ENCODE measurements around the gene RBM23. TPM values are rescaled to one million over a fixed set of nuclear protein-coding genes. Genes with fewer than 3 reads are reported as not detected.

The RBM23 gene
- polyA plus RNA-seq, 2 of the 4 experiments (the other 2 are of a cell fraction): 65.8 to 68.0 TPM

DNA sequence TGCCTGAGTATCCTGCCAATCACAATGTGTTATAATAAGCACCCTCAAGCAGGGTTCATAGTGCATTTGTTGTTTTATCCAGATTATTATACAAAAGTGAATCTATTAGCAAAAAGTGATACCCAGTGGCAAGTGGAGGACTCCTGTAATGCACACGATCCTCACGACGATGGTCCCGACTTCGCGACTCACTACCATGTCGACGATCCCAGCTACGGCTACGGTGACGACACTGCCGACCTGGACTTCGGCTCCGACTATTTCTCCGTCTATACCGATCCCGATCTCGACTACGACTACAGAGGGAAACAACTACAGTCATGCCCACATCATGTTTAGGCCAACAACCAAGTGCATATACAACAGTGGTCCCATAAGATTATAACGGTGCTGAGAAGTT is 12.9 kb downstream of the RBM23 start:
- ChIA-PET CTCF (interaction anchor here (1.0 to 1.4 kb wide), 2 partner anchors 9 to 83 kb away, joined by 4 to 5 read pairs; no protein-coding TSS in a partner anchor), POLR2A (no interaction called here)
- FAIRE-seq: no peak
- ATAC-seq: no peak
- H3K27ac ChIP-seq: no peak overlapping the region
- H3K4me2 ChIP-seq: no peak overlapping the region
- TF ChIP-seq SREBF2 (IDR thresholded peaks at IDR 0.05) (no peak), RNF2 (IDR thresholded peaks at IDR 0.05; ENCODE audit: borderline replicate concordance, low read depth) (no peak)
- DNase-seq (ENCODE audit: low read depth in 1 of 2, low spot score in 1 of 2): no peak
- no peak overlapping the region for H3K4me3 ChIP-seq
- H3K9me3 ChIP-seq: no peaks in the 10 kb centered on the region
- WGBS (ENCODE audit: missing lambda C conversion rate): 94% methylated on average over 20 of the region's 20 CpGs
- H3K4me1 ChIP-seq: no peaks in the 10 kb centered on the region

- POLR2A ChIA-PET: interaction anchor here (0.6 to 1.1 kb wide), 2 partner anchors 13 to 193 kb away, joined by 3 to 6 read pairs; partner anchors contain the start of gene RBM23
- TF ChIP-seq CBX2 (IDR thresholded peaks at IDR 0.05; ENCODE audit: borderline replicate concordance, low read depth): no peak
- TF ChIP-seq RNF2 (IDR thresholded peaks at IDR 0.05; ENCODE audit: borderline replicate concordance, low read depth): no peak
- TF ChIP-seq CEBPB (IDR thresholded peaks at IDR 0.05): no peak
- no peak for TF ChIP-seq EHMT2 (IDR thresholded peaks at IDR 0.05; ENCODE audit: low read depth)
- TF ChIP-seq ATOH8 (CRISPR knock-in tag; IDR thresholded peaks at IDR 0.05; ENCODE audit: low read depth): no peak
- Histone ChIP-seq H3K4me1 (no peaks in the 10 kb centered on the region), H3K4me3 (no peak overlapping the region), H3K27ac (no peak overlapping the region), H3K4me2 (no peak overlapping the region), H3K9me3 (no peaks in the 10 kb centered on the region)
- WGBS (ENCODE audit: missing lambda C conversion rate): 95% methylated on average over 4 of the region's 4 CpGs
- no peak for DNase-seq (ENCODE audit: low read depth in 1 of 2, low spot score in 1 of 2)
- FAIRE-seq: no peak
- CTCF ChIA-PET: interaction anchor here (1.0 to 1.4 kb wide), 4 partner anchors 10 to 83 kb away, joined by 3 to 5 read pairs (median 4); no protein-coding TSS in a partner anchor
- no peak for ATAC-seq
Observed at GRCh38 chr14:22905627-22906026, 13.3 kb downstream of the RBM23 start.

DNA sequence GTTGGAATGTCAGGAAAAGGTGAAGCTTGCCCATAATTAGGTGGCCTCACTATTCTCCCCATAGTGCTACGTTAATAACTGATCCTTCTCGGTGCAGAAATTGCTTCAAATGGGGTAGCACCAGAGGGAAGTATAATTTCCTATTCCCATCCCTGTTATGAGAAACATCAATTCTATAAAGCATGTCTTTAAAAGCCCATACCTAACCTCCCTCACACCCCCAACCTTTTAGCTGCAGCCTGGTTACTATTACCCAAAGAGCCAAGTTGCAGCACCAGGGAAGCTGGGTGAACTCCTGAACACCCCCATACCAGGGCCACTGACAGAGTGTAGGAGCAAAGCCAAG is 15.2 kb downstream of the RBM23 start:
- no peak for DNase-seq (ENCODE audit: low read depth in 1 of 2, low spot score in 1 of 2)
- no peaks in the 10 kb centered on the region for H3K9me3 ChIP-seq
- H3K4me1 ChIP-seq: peaks cover 8% of the 10 kb centered on the region
- POLR2A ChIA-PET: interaction anchor here (0.6 to 0.8 kb wide), 2 partner anchors 16 to 32 kb away, joined by 3 read pairs; partner anchors contain the start of gene LRP10
- no peak overlapping the region for H3K4me2 ChIP-seq
- no peak overlapping the region for H3K4me3 ChIP-seq
- no peak overlapping the region for H3K27ac ChIP-seq
- 91% methylated on average over 2 of the region's 2 CpGs for WGBS (ENCODE audit: missing lambda C conversion rate)
- TF ChIP-seq TP53 (CRISPR knock-in tag; IDR thresholded peaks at IDR 0.05) (no peak), USF2 (IDR thresholded peaks at IDR 0.05) (no peak), HOXA7 (CRISPR knock-in tag; IDR thresholded peaks at IDR 0.05) (no peak), JUNB (IDR thresholded peaks at IDR 0.05) (no peak), POLR2AphosphoS2 (conservative IDR thresholded peaks at IDR 0.05; ENCODE audit: low read length) (no peak), MAFK (IDR thresholded peaks at IDR 0.05; ENCODE audit: partially characterized antibody) (no peak), JUN (IDR thresholded peaks at IDR 0.05) (no peak), PHF8 (IDR thresholded peaks at IDR 0.05; ENCODE audit: borderline replicate concordance, low read depth) (no peak), SREBF2 (IDR thresholded peaks at IDR 0.05) (no peak), POLR2A (IDR thresholded peaks at IDR 0.05; ENCODE audit: low read length) (no peak), CTCF (IDR thresholded peaks at IDR 0.05) (no peak), RAD21 (conservative IDR thresholded peaks at IDR 0.05 in 1 of 2, IDR thresholded peaks at IDR 0.05 in 1 of 2) (no peak), FOSL2 (IDR thresholded peaks at IDR 0.05) (no peak), FOSL2 (CRISPR knock-in tag; IDR thresholded peaks at IDR 0.05) (no peak), FOSB (CRISPR knock-in tag; IDR thresholded peaks at IDR 0.05) (no peak)
- TF ChIP-seq, protein P1, sequence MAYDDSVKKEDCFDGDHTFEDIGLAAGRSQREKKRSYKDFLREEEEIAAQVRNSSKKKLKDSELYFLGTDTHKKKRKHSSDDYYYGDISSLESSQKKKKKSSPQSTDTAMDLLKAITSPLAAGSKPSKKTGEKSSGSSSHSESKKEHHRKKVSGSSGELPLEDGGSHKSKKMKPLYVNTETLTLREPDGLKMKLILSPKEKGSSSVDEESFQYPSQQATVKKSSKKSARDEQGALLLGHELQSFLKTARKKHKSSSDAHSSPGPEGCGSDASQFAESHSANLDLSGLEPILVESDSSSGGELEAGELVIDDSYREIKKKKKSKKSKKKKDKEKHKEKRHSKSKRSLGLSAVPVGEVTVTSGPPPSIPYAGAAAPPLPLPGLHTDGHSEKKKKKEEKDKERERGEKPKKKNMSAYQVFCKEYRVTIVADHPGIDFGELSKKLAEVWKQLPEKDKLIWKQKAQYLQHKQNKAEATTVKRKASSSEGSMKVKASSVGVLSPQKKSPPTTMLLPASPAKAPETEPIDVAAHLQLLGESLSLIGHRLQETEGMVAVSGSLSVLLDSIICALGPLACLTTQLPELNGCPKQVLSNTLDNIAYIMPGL (CRISPR knock-in tag; IDR thresholded peaks at IDR 0.05; ENCODE audit: borderline replicate concordance): no peak
- TF ChIP-seq, protein P2, sequence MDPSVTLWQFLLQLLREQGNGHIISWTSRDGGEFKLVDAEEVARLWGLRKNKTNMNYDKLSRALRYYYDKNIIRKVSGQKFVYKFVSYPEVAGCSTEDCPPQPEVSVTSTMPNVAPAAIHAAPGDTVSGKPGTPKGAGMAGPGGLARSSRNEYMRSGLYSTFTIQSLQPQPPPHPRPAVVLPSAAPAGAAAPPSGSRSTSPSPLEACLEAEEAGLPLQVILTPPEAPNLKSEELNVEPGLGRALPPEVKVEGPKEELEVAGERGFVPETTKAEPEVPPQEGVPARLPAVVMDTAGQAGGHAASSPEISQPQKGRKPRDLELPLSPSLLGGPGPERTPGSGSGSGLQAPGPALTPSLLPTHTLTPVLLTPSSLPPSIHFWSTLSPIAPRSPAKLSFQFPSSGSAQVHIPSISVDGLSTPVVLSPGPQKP (IDR thresholded peaks at IDR 0.05; ENCODE audit: low read depth, low read length): no peak
- TF ChIP-seq, protein P3, sequence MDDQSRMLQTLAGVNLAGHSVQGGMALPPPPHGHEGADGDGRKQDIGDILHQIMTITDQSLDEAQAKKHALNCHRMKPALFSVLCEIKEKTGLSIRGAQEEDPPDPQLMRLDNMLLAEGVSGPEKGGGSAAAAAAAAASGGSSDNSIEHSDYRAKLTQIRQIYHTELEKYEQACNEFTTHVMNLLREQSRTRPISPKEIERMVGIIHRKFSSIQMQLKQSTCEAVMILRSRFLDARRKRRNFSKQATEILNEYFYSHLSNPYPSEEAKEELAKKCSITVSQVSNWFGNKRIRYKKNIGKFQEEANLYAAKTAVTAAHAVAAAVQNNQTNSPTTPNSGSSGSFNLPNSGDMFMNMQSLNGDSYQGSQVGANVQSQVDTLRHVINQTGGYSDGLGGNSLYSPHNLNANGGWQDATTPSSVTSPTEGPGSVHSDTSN (IDR thresholded peaks at IDR 0.05): no peak
- TF ChIP-seq, protein P4, sequence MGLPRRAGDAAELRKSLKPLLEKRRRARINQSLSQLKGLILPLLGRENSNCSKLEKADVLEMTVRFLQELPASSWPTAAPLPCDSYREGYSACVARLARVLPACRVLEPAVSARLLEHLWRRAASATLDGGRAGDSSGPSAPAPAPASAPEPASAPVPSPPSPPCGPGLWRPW (IDR thresholded peaks at IDR 0.05): no peak
- CTCF ChIA-PET: interaction anchor here (0.8 to 16.6 kb wide), 7 partner anchors 11 to 349 kb away, joined by 3 to 368 read pairs (median 41); partner anchors contain the start of genes LRP10, RBM23 and REM2
- no peak for ATAC-seq
- no peak for FAIRE-seq
